Naive B cell (primary cell): Measurements from ENCODE around the gene PDP2. TPM values are rescaled to one million over a fixed set of nuclear protein-coding genes. Genes with fewer than 3 reads are reported as not detected.
A peak's percentile ranks its signal among the peaks of the same experiment; 100 is the strongest.

Source experiments
- ATAC-seq, 2 donors: fragments of 150-1000 bp; cut with Tn5 transposase; 2 replicates each; pipeline ENCODE4 v1.10.0; 2021; ENCODE audit warnings: low read depth in 2 of 2, mild to moderate bottlenecking in 2 of 2, moderate library complexity in 2 of 2
- DNase-seq: peaks from one replicate; pipeline ENCODE4 v3.0.0; 2022
- H3K27ac Mint-ChIP-seq, 6 donors: one replicate each; pipeline ENCODE4 v1.8.0; 2020 to 2022; ENCODE audit warnings: mild to moderate bottlenecking in 6 of 6, mixed read lengths in 6 of 6, moderate library complexity in 5 of 6, inconsistent platforms in 2 of 6
- H3K27me3 Mint-ChIP-seq, 3 donors: one replicate each; pipeline ENCODE4 v1.8.0; 2021 to 2022; ENCODE audit warnings: mixed read lengths in 3 of 3, mild to moderate bottlenecking in 1 of 3
- H3K36me3 Mint-ChIP-seq, 2 donors: one replicate each; pipeline ENCODE4 v1.8.0; 2020 to 2022; ENCODE audit warnings: mixed read lengths in 2 of 2, inconsistent platforms in 1 of 2, mild to moderate bottlenecking in 1 of 2
- H3K4me1 Mint-ChIP-seq, 3 donors: one replicate each; pipeline ENCODE4 v1.8.0; 2020 to 2022; ENCODE audit warnings: mixed read lengths in 3 of 3, inconsistent platforms in 1 of 3, mild to moderate bottlenecking in 1 of 3, moderate library complexity in 1 of 3
- H3K4me3 Mint-ChIP-seq, 8 donors: one replicate each; pipeline ENCODE4 v1.8.0; 2020 to 2022; ENCODE audit warnings: mild to moderate bottlenecking in 8 of 8, mixed read lengths in 8 of 8, moderate library complexity in 8 of 8, inconsistent platforms in 2 of 8
- H3K9me3 Mint-ChIP-seq, 7 donors: one replicate each; pipeline ENCODE4 v1.8.0; 2020 to 2022; ENCODE audit warnings: mixed read lengths in 7 of 7, mild to moderate bottlenecking in 5 of 7, inconsistent platforms in 2 of 7, moderate library complexity in 1 of 7
- polyA plus RNA-seq, 6 donors: library from polyadenylated mRNA; unstranded; fragments of 300-500 nt; fragmentation: Illumina TruSeq; gene quantifications; one replicate each; pipeline ENCODE4 v1.2.3, GENCODE V29; 2021; ENCODE audit warnings: low read depth in 6 of 6

The PDP2 gene
- polyA plus RNA-seq = 1 to 10 TPM; 1.4 to 5.8 (median 1.8) TPM

- peaks cover 12 to 21% (median 15%) of the 10 kb centered on the region in 3 donors for H3K4me1 Mint-ChIP-seq
- peak within 1 kb of the TSS; percentile 76 to 96 (median 92) for H3K27ac Mint-ChIP-seq
- H3K4me3 Mint-ChIP-seq = peak within 1 kb of the TSS; percentile 91 to 99 (median 98)
- H3K9me3 Mint-ChIP-seq = no peaks in the 10 kb centered on the region
- peak; percentile 98 to 99 for ATAC-seq
- peaks cover 0 to 1% of the 10 kb centered on the region in 2 donors for H3K36me3 Mint-ChIP-seq
- H3K27me3 Mint-ChIP-seq = no peaks in the 10 kb centered on the region
- peak; percentile 89 for DNase-seq
Observed at GRCh38 chr16:66880288-66881013, at the start of gene PDP2. Gene PDP2, plus strand, starts transcription at chr16:66880515. Its CDS starts 3,770 bp downstream, at chr16:66884285.

- peaks cover 0 to 8% (median 5%) of the 10 kb centered on the region in 3 donors for H3K27me3 Mint-ChIP-seq
- H3K9me3 Mint-ChIP-seq = no peaks in the 10 kb centered on the region
- peak overlapping the region in 3 of 8 donors; percentile 2 to 91 (median 23) for H3K4me3 Mint-ChIP-seq
- DNase-seq (no peak), ATAC-seq (no peak)
- H3K36me3 Mint-ChIP-seq = no peaks in the 10 kb centered on the region
- peaks cover 5 to 29% (median 22%) of the 10 kb centered on the region in 3 donors for H3K4me1 Mint-ChIP-seq
- H3K27ac Mint-ChIP-seq = peak overlapping the region in 1 of 6 donors; percentile 11
Observed at GRCh38 chr16:66832190-66832589, 48.1 kb upstream of the PDP2 start.

GRCh38 chr16:66832661-66833305 is 47.5 kb upstream of the PDP2 start:
- Mint-ChIP-seq H3K27ac (no peak overlapping the region), H3K36me3 (no peaks in the 10 kb centered on the region), H3K9me3 (peaks cover 0 to 1% (median 0%) of the 10 kb centered on the region in 7 donors), H3K4me3 (peak overlapping the region in 1 of 8 donors; percentile 91), H3K27me3 (peaks cover 0 to 8% (median 5%) of the 10 kb centered on the region in 3 donors), H3K4me1 (peaks cover 2 to 24% (median 20%) of the 10 kb centered on the region in 3 donors)
- no peak for ATAC-seq
- no peak for DNase-seq

GRCh38 chr16:66834746-66835145 is 45.6 kb upstream of the PDP2 start:
- Mint-ChIP-seq H3K27ac (no peak overlapping the region), H3K27me3 (peaks cover 9 to 14% (median 13%) of the 10 kb centered on the region in 3 donors), H3K9me3 (peaks cover 0 to 3% (median 0%) of the 10 kb centered on the region in 7 donors), H3K36me3 (no peaks in the 10 kb centered on the region), H3K4me1 (peaks cover 0 to 4% (median under 1%) of the 10 kb centered on the region in 3 donors), H3K4me3 (peak overlapping the region in 1 of 8 donors; percentile 63)
- DNase-seq (no peak), ATAC-seq (no peak)

GRCh38 chr16:66840883-66841282 is 39.4 kb upstream of the PDP2 start:
- Mint-ChIP-seq H3K36me3 (peaks cover 0 to 7% of the 10 kb centered on the region in 2 donors), H3K4me1 (peaks cover 8 to 19% (median 16%) of the 10 kb centered on the region in 3 donors), H3K9me3 (peaks cover 0 to 3% (median 0%) of the 10 kb centered on the region in 7 donors), H3K4me3 (no peak overlapping the region), H3K27me3 (peaks cover 33 to 42% (median 37%) of the 10 kb centered on the region in 3 donors), H3K27ac (no peak overlapping the region)
- DNase-seq (no peak), ATAC-seq (peak in 1 of 2 donors; percentile 46)

- peaks cover 0 to 3% (median 0%) of the 10 kb centered on the region in 7 donors for H3K9me3 Mint-ChIP-seq
- ATAC-seq (no peak), DNase-seq (no peak)
- H3K27ac Mint-ChIP-seq = no peak overlapping the region
- peaks cover 0 to 7% of the 10 kb centered on the region in 2 donors for H3K36me3 Mint-ChIP-seq
- H3K4me1 Mint-ChIP-seq = peaks cover 8 to 19% (median 16%) of the 10 kb centered on the region in 3 donors
- peaks cover 36 to 47% (median 42%) of the 10 kb centered on the region in 3 donors for H3K27me3 Mint-ChIP-seq
- no peak overlapping the region for H3K4me3 Mint-ChIP-seq
Observed at GRCh38 chr16:66841366-66841765, 38.9 kb upstream of the PDP2 start.

- Mint-ChIP-seq H3K27ac (no peak overlapping the region), H3K4me3 (peak overlapping the region in 1 of 8 donors; percentile 82), H3K36me3 (peaks cover 0 to 7% of the 10 kb centered on the region in 2 donors), H3K4me1 (peaks cover 8 to 19% (median 16%) of the 10 kb centered on the region in 3 donors), H3K27me3 (peaks cover 37 to 57% (median 55%) of the 10 kb centered on the region in 3 donors), H3K9me3 (peaks cover 0 to 2% (median 0%) of the 10 kb centered on the region in 7 donors)
- ATAC-seq (no peak), DNase-seq (no peak)
Observed at GRCh38 chr16:66842765-66843164, 37.5 kb upstream of the PDP2 start.

- Mint-ChIP-seq H3K27ac (no peak overlapping the region), H3K4me1 (peaks cover 8 to 19% (median 16%) of the 10 kb centered on the region in 3 donors), H3K27me3 (peaks cover 37 to 59% (median 57%) of the 10 kb centered on the region in 3 donors), H3K36me3 (peaks cover 0 to 7% of the 10 kb centered on the region in 2 donors), H3K4me3 (peak overlapping the region in 5 of 8 donors; percentile 12 to 82 (median 66)), H3K9me3 (peaks cover 0 to 2% (median 0%) of the 10 kb centered on the region in 7 donors)
- no peak for ATAC-seq
- DNase-seq = no peak
Observed at GRCh38 chr16:66843191-66843590, 37.1 kb upstream of the PDP2 start.

GRCh38 chr16:66844009-66844341 is 36.3 kb upstream of the PDP2 start:
- Mint-ChIP-seq H3K36me3 (peaks cover 0 to 7% of the 10 kb centered on the region in 2 donors), H3K27ac (no peak overlapping the region), H3K4me1 (peaks cover 8 to 19% (median 16%) of the 10 kb centered on the region in 3 donors), H3K9me3 (no peaks in the 10 kb centered on the region), H3K4me3 (peak overlapping the region in 6 of 8 donors; percentile 75 to 82 (median 80)), H3K27me3 (peaks cover 37 to 59% (median 57%) of the 10 kb centered on the region in 3 donors)
- ATAC-seq = no peak
- DNase-seq = no peak

- no peaks in the 10 kb centered on the region for H3K9me3 Mint-ChIP-seq
- peaks cover 0 to 7% of the 10 kb centered on the region in 2 donors for H3K36me3 Mint-ChIP-seq
- H3K27ac Mint-ChIP-seq = peak within 1 kb of the TSS in 1 of 6 donors; percentile 16
- H3K4me1 Mint-ChIP-seq = peaks cover 8 to 19% (median 16%) of the 10 kb centered on the region in 3 donors
- ATAC-seq (peak in 1 of 2 donors; percentile 52), DNase-seq (no peak)
- peaks cover 33 to 62% (median 57%) of the 10 kb centered on the region in 3 donors for H3K27me3 Mint-ChIP-seq
- H3K4me3 Mint-ChIP-seq = peak within 1 kb of the TSS in 7 of 8 donors; percentile 73 to 86 (median 80)
Observed at GRCh38 chr16:66844342-66845079, 35.8 kb upstream of the PDP2 start, which contains the start of gene CA7. Gene CA7, plus strand, starts transcription at chr16:66844414. Its CDS starts 74 bp downstream, at chr16:66844488.

GRCh38 chr16:66845080-66845410 is 35.3 kb upstream of the PDP2 start:
- H3K9me3 Mint-ChIP-seq = no peaks in the 10 kb centered on the region
- peaks cover 8 to 19% (median 16%) of the 10 kb centered on the region in 3 donors for H3K4me1 Mint-ChIP-seq
- peaks cover 0 to 7% of the 10 kb centered on the region in 2 donors for H3K36me3 Mint-ChIP-seq
- DNase-seq = no peak
- H3K27me3 Mint-ChIP-seq = peaks cover 28 to 62% (median 57%) of the 10 kb centered on the region in 3 donors
- peak overlapping the region in 6 of 8 donors; percentile 49 to 86 (median 56) for H3K4me3 Mint-ChIP-seq
- peak in 1 of 2 donors; percentile 16 for ATAC-seq
- no peak overlapping the region for H3K27ac Mint-ChIP-seq

- peaks cover 9 to 19% (median 16%) of the 10 kb centered on the region in 3 donors for H3K4me1 Mint-ChIP-seq
- H3K9me3 Mint-ChIP-seq = no peaks in the 10 kb centered on the region
- DNase-seq (no peak), ATAC-seq (no peak)
- peak overlapping the region in 4 of 8 donors; percentile 44 to 86 (median 60) for H3K4me3 Mint-ChIP-seq
- peaks cover 27 to 62% (median 61%) of the 10 kb centered on the region in 3 donors for H3K27me3 Mint-ChIP-seq
- H3K27ac Mint-ChIP-seq = no peak overlapping the region
- peaks cover 0 to 7% of the 10 kb centered on the region in 2 donors for H3K36me3 Mint-ChIP-seq
Observed at GRCh38 chr16:66845791-66846221, 34.5 kb upstream of the PDP2 start.
